Hematopoietic multipotent progenitor cell treated with erythropoietin and hydrocortisone succinate and interleukin-3 and kit ligand, for 4 days (in vitro differentiated cells): ENCODE data around the gene SULT1C4.

Experiments
- DNase-seq: peaks from one replicate; pipeline ENCODE4 v3.0.0-alpha.2; 2015

The SULT1C4 gene

GRCh38 chr2:108376774-108377173 lies 980 bp upstream of the SULT1C4 start:
- no peak for DNase-seq

- no peak for DNase-seq
These were observed 353 bp upstream of the SULT1C4 start for GRCh38 chr2:108377401-108377800.

- DNase-seq, result peak; percentile 22
These were observed 1.1 kb downstream of the SULT1C4 start for GRCh38 chr2:108378851-108379250.

GRCh38 chr2:108382196-108382595 lies 4.4 kb downstream of the SULT1C4 start:
- DNase-seq, result no peak

- DNase-seq, result no peak
These were observed 5.5 kb downstream of the SULT1C4 start for GRCh38 chr2:108383146-108383830.

GRCh38 chr2:108384662-108385393 lies 7.1 kb downstream of the SULT1C4 start:
- DNase-seq, result no peak

- DNase-seq, result no peak
These were observed 7.8 kb downstream of the SULT1C4 start for GRCh38 chr2:108385411-108386071.

GRCh38 chr2:108388045-108388444 lies 10.3 kb downstream of the SULT1C4 start:
- no peak for DNase-seq

GRCh38 chr2:108390340-108390739 lies 12.6 kb downstream of the SULT1C4 start:
- no peak for DNase-seq

- no peak for DNase-seq
These were observed 14.3 kb downstream of the SULT1C4 start for GRCh38 chr2:108392029-108392428.

- DNase-seq, result no peak
These were observed 15.4 kb downstream of the SULT1C4 start for GRCh38 chr2:108393197-108393596.

- no peak for DNase-seq
These were observed 17.4 kb downstream of the SULT1C4 start for GRCh38 chr2:108395155-108395554.

- DNase-seq, result peak; percentile 53
These were observed 19.1 kb downstream of the SULT1C4 start for GRCh38 chr2:108396845-108397244.

GRCh38 chr2:108399479-108399878 lies 21.7 kb downstream of the SULT1C4 start:
- no peak for DNase-seq

GRCh38 chr2:108401800-108402199 lies 24.0 kb downstream of the SULT1C4 start:
- DNase-seq, result no peak

- no peak for DNase-seq
These were observed 25.7 kb downstream of the SULT1C4 start for GRCh38 chr2:108403494-108403893.

- no peak for DNase-seq
These were observed 27.1 kb downstream of the SULT1C4 start for GRCh38 chr2:108404784-108405397.

- DNase-seq, result no peak
These were observed 30.3 kb downstream of the SULT1C4 start for GRCh38 chr2:108407864-108408729.

- DNase-seq, result no peak
These were observed 32.0 kb downstream of the SULT1C4 start for GRCh38 chr2:108409768-108410167.

GRCh38 chr2:108412995-108413710 lies 35.4 kb downstream of the SULT1C4 start:
- no peak for DNase-seq

GRCh38 chr2:108413711-108414095 lies 35.9 kb downstream of the SULT1C4 start:
- DNase-seq, result no peak
